K562 (cell line): Measurements from ENCODE around the gene POC1B. TPM values are rescaled to one million over a fixed set of nuclear protein-coding genes. Genes with fewer than 3 reads are reported as not detected.

Source experiments
- ATAC-seq: fragments of 200-7000 bp; cut with Tn5 transposase; 3 replicates; pipeline ENCODE4 v1.9.1; 2020; ENCODE audit warnings: moderate library complexity
- BruUV-seq: library from RNA; stranded (reverse); fragments of 400-500 nt; replicated peaks from 2 replicates; lab custom pipeline; 2021; lab: Mats Ljungman, UMichigan
- CTCF ChIA-PET: fragments of 300-600 bp; formaldehyde crosslinking; extraction: SDS; loops from one replicate; lab custom pipeline; 2021; ENCODE audit warnings: low intra/inter-chr PET ratio; lab: Yijun Ruan, JAX
- POLR2A ChIA-PET: fragments of 300-600, 350-650 bp; sonication (Branson Sonifier 250); formaldehyde crosslinking; extraction: SDS; loops from one replicate; lab custom pipeline; 2021; ENCODE audit warnings: antibody characterized with exemption, inconsistent platforms; lab: Yijun Ruan, JAX
- DNase-seq, 4 experiments: peaks; one replicate each; pipeline versions ENCODE4 v3.0.0 to v3.0.0-alpha.2; 2011 to 2018; ENCODE audit warnings: low spot score in 3 of 4, mixed read lengths in 3 of 4; ENCODE audit errors: extremely low read depth in 1 of 4
- FAIRE-seq: peaks from 2 replicates; lab custom pipeline; 2011; peaks lifted over from hg19 to GRCh38; lab: Jason Lieb, UNC
- H2AFZ ChIP-seq: 2 replicates; pipeline ENCODE4 v1.6.0; 2011; ENCODE audit warnings: low read depth, low read length, control low read depth, inconsistent platforms
- H3K27ac ChIP-seq: fragments of 200-600 bp; 3 replicates; pipeline ENCODE4 v1.8.0; 2011; ENCODE audit warnings: low read depth, mild to moderate bottlenecking, control low read depth, inconsistent platforms, low read length, moderate library complexity, mixed read lengths; ENCODE audit errors: extremely low read depth
- H3K27me3 ChIP-seq, 2 experiments: fragments of 300-600 bp in 1 of 2; 2 replicates in 1 of 2; 3 replicates in 1 of 2; pipeline versions ENCODE4 v1.6.0 to v1.8.0; 2011; ENCODE audit warnings: inconsistent platforms in 2 of 2, low read length in 2 of 2, mild to moderate bottlenecking in 1 of 2, mixed read lengths in 1 of 2, moderate library complexity in 1 of 2; ENCODE audit not compliant: control insufficient read depth in 2 of 2, insufficient read depth in 2 of 2
- H3K36me3 ChIP-seq: fragments of 300-600 bp; 3 replicates; pipeline ENCODE4 v1.8.0; 2011; ENCODE audit warnings: mild to moderate bottlenecking, low read length, inconsistent platforms; ENCODE audit not compliant: control insufficient read depth, insufficient read depth
- H3K4me1 ChIP-seq, 2 experiments: fragments of 200-600 bp in 1 of 2; replicated peaks in 1 of 2; 2 replicates in 1 of 2; 3 replicates in 1 of 2; pipeline versions ENCODE4 v1.5.1 to v1.8.0; 2011; ENCODE audit warnings: inconsistent platforms in 2 of 2, low read length in 2 of 2, mild to moderate bottlenecking in 1 of 2, mixed read lengths in 1 of 2, moderate library complexity in 1 of 2; ENCODE audit not compliant: control insufficient read depth in 2 of 2, insufficient read depth in 2 of 2
- H3K4me2 ChIP-seq: 2 replicates; pipeline ENCODE4 v1.6.1; 2011; ENCODE audit warnings: low read length, control low read depth, inconsistent platforms, mixed read lengths; ENCODE audit not compliant: insufficient read depth
- H3K4me3 ChIP-seq: fragments of 200-600 bp; sonication (generic), shearing (Covaris generic); 2 replicates; pipeline ENCODE4 v1.5.1; 2016; ENCODE audit warnings: control low read depth, inconsistent platforms
- H3K79me2 ChIP-seq: fragments of 200-600 bp; 3 replicates; pipeline ENCODE4 v1.8.0; 2011; ENCODE audit warnings: low read length, inconsistent platforms; ENCODE audit not compliant: control insufficient read depth, insufficient read depth
- H3K9ac ChIP-seq, 2 experiments: 2 replicates each; pipeline versions ENCODE4 v1.6.0 to v1.6.1; 2011; ENCODE audit warnings: low read depth in 2 of 2, low read length in 2 of 2, control low read depth in 1 of 2, inconsistent platforms in 1 of 2, mild to moderate bottlenecking in 1 of 2, mixed read lengths in 1 of 2; ENCODE audit not compliant: insufficient read depth in 1 of 2
- H3K9me1 ChIP-seq: one replicate; pipeline ENCODE4 v1.6.0; 2011; ENCODE audit warnings: inconsistent platforms, mild to moderate bottlenecking, low read length, moderate library complexity; ENCODE audit not compliant: control insufficient read depth, insufficient read depth
- H3K9me3 ChIP-seq: replicated peaks from 2 replicates; pipeline ENCODE4 v1.5.1; 2011; ENCODE audit warnings: low read depth, low read length, inconsistent platforms; ENCODE audit not compliant: control insufficient read depth, insufficient read depth
- H4K20me1 ChIP-seq: replicated peaks from 2 replicates; pipeline ENCODE4 v1.6.1; 2011; ENCODE audit warnings: low read length, inconsistent platforms, mixed read lengths; ENCODE audit not compliant: control insufficient read depth, insufficient read depth
- CCAR2 ChIP-seq: fragments of 200-400 bp; formaldehyde crosslinking; IDR thresholded peaks from 2 replicates; pipeline ENCODE4 v1.6.1; 2017; ENCODE audit warnings: mild to moderate bottlenecking, low read depth, low read length
- CREB5 ChIP-seq: fragments of 250-450 bp; sonication (Bioruptor Pico); IDR thresholded peaks from 2 replicates; pipeline ENCODE4 v1.5.0; 2020; ENCODE audit warnings: mild to moderate bottlenecking
- HLTF ChIP-seq: fragments of 450-650 bp; IDR thresholded peaks from 2 replicates; pipeline ENCODE4 v1.6.1; 2016
- KDM2B ChIP-seq: fragments of 250-450 bp; sonication (Bioruptor Pico); IDR thresholded peaks from 2 replicates; pipeline ENCODE4 v1.8.0; 2021; ENCODE audit warnings: mild to moderate bottlenecking, moderate library complexity
- MEF2A ChIP-seq: IDR thresholded peaks from 2 replicates; pipeline ENCODE4 v1.6.1; 2011; ENCODE audit warnings: low read depth, mild to moderate bottlenecking, low read length, moderate library complexity; ENCODE audit not compliant: control insufficient read depth
- PBX2 ChIP-seq, 2 experiments: IDR thresholded peaks in 1 of 2; conservative IDR thresholded peaks in 1 of 2; 2 replicates each; pipeline ENCODE4 v1.6.1; 2016; ENCODE audit warnings: low read depth in 2 of 2, mild to moderate bottlenecking in 1 of 2, missing compliant biosample characterization in 1 of 2, missing genetic modification characterization in 1 of 2, moderate library complexity in 1 of 2
- POU5F1 ChIP-seq: fragments of 150-350 bp; IDR thresholded peaks from 2 replicates; pipeline ENCODE4 v1.6.1; 2014; ENCODE audit warnings: borderline replicate concordance, low read length, low read depth, mild to moderate bottlenecking; ENCODE audit not compliant: partially characterized antibody
- STAT5B ChIP-seq: fragments of 250-450 bp; sonication (Bioruptor Pico); IDR thresholded peaks from 2 replicates; pipeline ENCODE4 v1.8.0; 2021; ENCODE audit warnings: mild to moderate bottlenecking, inconsistent platforms
- THRA ChIP-seq: fragments of 450-650 bp; IDR thresholded peaks from 2 replicates; pipeline ENCODE4 v1.6.1; 2017; ENCODE audit warnings: mild to moderate bottlenecking, moderate library complexity
- ZNF121 ChIP-seq: sonication (generic); formaldehyde crosslinking; conservative IDR thresholded peaks from 2 replicates; pipeline ENCODE4 v1.8.0; 2022; ENCODE audit warnings: missing genetic modification reagents
- ZNF384 ChIP-seq: IDR thresholded peaks from 2 replicates; pipeline ENCODE4 v1.6.1; 2012; ENCODE audit warnings: low read depth, low read length, improper control_type of control experiment
- WGBS: fragments of 100-300 bp; shearing (Covaris generic); methylation state at CpG from one replicate; pipeline ENCODE4 v1.1.6; 2016; ENCODE audit warnings: low coverage, mixed read lengths; ENCODE audit not compliant: insufficient coverage; ENCODE audit errors: missing lambda C conversion rate; 5-methylcytosine and 5-hydroxymethylcytosine counted together
- in situ Hi-C: fragments of 300-500 bp; cut with MboI; formaldehyde crosslinking; loops from 4 replicates; pipeline ENCODE4 v1.15.0; 2018; ENCODE audit warnings: inconsistent platforms, mixed read lengths
- intact Hi-C: fragments of 100-400 bp; cut with micrococcal nuclease; formaldehyde crosslinking; loops from 2 replicates; pipeline ENCODE4 v1.14.2; 2022
- polyA plus RNA-seq, 8 experiments: library from polyadenylated mRNA; depleted of rRNA in 4 of 8; stranded (reverse) in 5 of 8; unstranded in 3 of 8; fragments of >200 nt; fragmentation: Nextera tagmentation in 2 of 8; fragmentation: Illumina TruSeq in 1 of 8; extraction: Ambion mirVana in 2 of 8; extraction: Trizol in 1 of 8; gene quantifications; 2 replicates each; pipeline versions ENCODE4 v1.2.1 to v1.2.3, GENCODE V29; 2011 to 2014; ENCODE audit warnings: inconsistent platforms in 1 of 8, missing spikeins in 1 of 8
- total RNA-seq, 7 experiments: library from RNA; depleted of rRNA in 6 of 7; stranded (reverse); fragments of >200 nt in 6 of 7; fragmentation: Illumina TruSeq in 2 of 7; extraction: Trizol in 2 of 7; gene quantifications; 2 replicates each; pipeline versions ENCODE4 v1.2.1 to v1.2.3, GENCODE V29; 2011 to 2021; ENCODE audit warnings: low replicate concordance in 1 of 7
- TF ChIP-seq, protein P1 (sequence below): fragments of 450-650 bp; IDR thresholded peaks from 2 replicates; pipeline ENCODE4 v1.6.1; 2016; ENCODE audit warnings: borderline replicate concordance
- TF ChIP-seq, protein P2 (sequence below): fragments of 450-650 bp; conservative IDR thresholded peaks from 2 replicates; pipeline ENCODE4 v1.6.1; 2016; ENCODE audit warnings: missing genetic modification characterization, low read depth, mild to moderate bottlenecking, control low read depth, missing compliant biosample characterization

POC1B gene
- total and polyA plus RNA-seq, 9 of the 15 experiments (the other 6 are each of a cell fraction or from before 2014, with no cell fraction given): 4.5 to 16.1 (median 10.4) TPM

DNA sequence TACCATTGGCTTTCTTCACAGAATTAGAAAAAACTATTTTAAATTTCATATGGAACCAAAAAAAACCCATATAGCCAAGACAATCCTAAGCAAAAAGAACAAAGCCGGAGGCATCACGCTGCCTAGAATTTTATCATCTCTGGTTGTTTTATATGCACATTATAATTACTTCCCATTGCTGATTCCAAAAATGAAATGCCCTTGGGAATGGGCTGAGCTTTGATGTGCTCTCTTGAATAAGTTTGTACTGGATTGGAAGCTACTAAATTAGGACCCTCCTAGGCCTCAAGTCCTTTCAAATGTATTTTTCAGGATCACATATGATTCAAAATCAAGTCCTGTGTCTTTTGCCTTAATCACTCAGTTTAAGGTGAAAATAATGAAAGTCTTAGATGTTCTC lies 114.6 kb downstream of the POC1B start:
- H3K27ac ChIP-seq: no peak overlapping the region
- BruUV-seq: no TSS peak
- no peaks in the 10 kb centered on the region for H3K9me1 ChIP-seq
- ATAC-seq (no peak), DNase-seq (no peak), FAIRE-seq (no peak)
- POLR2A ChIA-PET: no interaction called here
- no peaks in the 10 kb centered on the region for H3K9me3 ChIP-seq
- H3K36me3 ChIP-seq: no peaks in the 10 kb centered on the region
- H3K4me3 ChIP-seq: no peak overlapping the region
- no peak overlapping the region for H2AFZ ChIP-seq
- CTCF ChIA-PET: no interaction called here
- H3K79me2 ChIP-seq: no peaks in the 10 kb centered on the region
- 19% methylated on average over 2 of the region's 2 CpGs for WGBS
- H3K4me1 ChIP-seq: no peaks in the 10 kb centered on the region
- in situ Hi-C loops: no loop called here
- no peaks in the 10 kb centered on the region for H3K27me3 ChIP-seq
- H4K20me1 ChIP-seq: no peaks in the 10 kb centered on the region
- no peak overlapping the region for H3K9ac ChIP-seq
- intact Hi-C loops: no loop called here
- no peak overlapping the region for H3K4me2 ChIP-seq
- TF ChIP-seq ZNF121 (no peak), KDM2B (CRISPR knock-in tag) (no peak), CCAR2 (no peak), THRA (no peak), CREB5 (CRISPR knock-in tag) (no peak), ZNF384 (no peak), MEF2A (no peak), PBX2 (CRISPR knock-in tag; IDR thresholded peaks at IDR 0.05; ENCODE audit: low read depth) (no peak), PBX2 (tag; conservative IDR thresholded peaks at IDR 0.05; ENCODE audit: low read depth) (no peak), STAT5B (CRISPR knock-in tag) (no peak), HLTF (no peak), POU5F1 (no peak)
- TF ChIP-seq, protein P1, sequence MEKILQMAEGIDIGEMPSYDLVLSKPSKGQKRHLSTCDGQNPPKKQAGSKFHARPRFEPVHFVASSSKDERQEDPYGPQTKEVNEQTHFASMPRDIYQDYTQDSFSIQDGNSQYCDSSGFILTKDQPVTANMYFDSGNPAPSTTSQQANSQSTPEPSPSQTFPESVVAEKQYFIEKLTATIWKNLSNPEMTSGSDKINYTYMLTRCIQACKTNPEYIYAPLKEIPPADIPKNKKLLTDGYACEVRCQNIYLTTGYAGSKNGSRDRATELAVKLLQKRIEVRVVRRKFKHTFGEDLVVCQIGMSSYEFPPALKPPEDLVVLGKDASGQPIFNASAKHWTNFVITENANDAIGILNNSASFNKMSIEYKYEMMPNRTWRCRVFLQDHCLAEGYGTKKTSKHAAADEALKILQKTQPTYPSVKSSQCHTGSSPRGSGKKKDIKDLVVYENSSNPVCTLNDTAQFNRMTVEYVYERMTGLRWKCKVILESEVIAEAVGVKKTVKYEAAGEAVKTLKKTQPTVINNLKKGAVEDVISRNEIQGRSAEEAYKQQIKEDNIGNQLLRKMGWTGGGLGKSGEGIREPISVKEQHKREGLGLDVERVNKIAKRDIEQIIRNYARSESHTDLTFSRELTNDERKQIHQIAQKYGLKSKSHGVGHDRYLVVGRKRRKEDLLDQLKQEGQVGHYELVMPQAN: no peak
- TF ChIP-seq, protein P2, sequence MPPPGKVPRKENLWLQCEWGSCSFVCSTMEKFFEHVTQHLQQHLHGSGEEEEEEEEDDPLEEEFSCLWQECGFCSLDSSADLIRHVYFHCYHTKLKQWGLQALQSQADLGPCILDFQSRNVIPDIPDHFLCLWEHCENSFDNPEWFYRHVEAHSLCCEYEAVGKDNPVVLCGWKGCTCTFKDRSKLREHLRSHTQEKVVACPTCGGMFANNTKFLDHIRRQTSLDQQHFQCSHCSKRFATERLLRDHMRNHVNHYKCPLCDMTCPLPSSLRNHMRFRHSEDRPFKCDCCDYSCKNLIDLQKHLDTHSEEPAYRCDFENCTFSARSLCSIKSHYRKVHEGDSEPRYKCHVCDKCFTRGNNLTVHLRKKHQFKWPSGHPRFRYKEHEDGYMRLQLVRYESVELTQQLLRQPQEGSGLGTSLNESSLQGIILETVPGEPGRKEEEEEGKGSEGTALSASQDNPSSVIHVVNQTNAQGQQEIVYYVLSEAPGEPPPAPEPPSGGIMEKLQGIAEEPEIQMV (tag): no peak
